Measurements from ENCODE around the gene SPRYD4. TPM values are rescaled to one million over a fixed set of nuclear protein-coding genes. Genes with fewer than 3 reads are reported as not detected.
A peak's percentile ranks its signal among the peaks of the same experiment; 100 is the strongest.
"Not testable (repeated sequence)": the region's sequence is repeated elsewhere in the genome, so short reads cannot be mapped to it uniquely, and the experiment has no call there.

The SPRYD4 gene
- 4.0 TPM for total RNA-seq

DNA sequence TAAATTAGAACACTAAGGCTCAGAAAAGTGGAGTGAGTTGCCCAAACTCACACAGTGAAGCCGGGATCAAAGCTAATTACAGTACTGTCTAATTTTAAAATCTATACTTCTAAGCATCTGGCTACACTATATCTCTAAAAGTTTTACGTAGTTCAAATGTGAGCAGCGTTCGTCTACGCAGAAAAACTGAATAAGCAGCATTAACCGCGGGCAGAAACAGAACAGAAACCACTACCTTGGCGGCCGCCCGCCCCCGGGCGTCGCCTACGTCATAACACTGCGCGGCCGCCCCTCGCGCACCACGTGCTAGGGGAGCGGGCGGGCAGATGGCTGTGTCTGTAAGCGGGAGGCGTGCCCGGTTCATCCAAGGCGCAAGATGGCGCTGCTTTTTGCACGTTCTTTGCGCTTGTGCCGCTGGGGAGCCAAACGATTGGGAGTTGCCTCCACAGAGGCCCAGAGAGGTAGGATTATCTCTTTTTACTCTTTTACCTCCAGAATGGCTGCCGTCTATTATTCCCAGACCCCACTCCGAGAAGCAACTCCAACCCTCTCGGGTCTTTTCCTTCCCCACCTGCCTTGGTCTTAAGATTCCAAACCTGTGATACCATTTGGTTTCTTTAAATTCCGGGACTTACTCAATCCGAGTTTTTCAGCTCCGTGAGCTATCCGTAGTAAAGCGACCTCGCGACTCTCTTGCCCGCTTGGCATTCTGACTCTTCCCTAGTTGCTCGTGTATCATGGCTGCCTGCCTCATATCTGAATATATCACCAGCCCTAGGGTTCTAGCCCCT, at the start of gene SPRYD4:
SPRYD4 (plus strand) TSS at position 363 of the 791 bp plus-strand sequence; CDS start at position 377, 14 bp downstream.
- peak; percentile 94 for DNase-seq (ENCODE audit: low spot score)

DNA sequence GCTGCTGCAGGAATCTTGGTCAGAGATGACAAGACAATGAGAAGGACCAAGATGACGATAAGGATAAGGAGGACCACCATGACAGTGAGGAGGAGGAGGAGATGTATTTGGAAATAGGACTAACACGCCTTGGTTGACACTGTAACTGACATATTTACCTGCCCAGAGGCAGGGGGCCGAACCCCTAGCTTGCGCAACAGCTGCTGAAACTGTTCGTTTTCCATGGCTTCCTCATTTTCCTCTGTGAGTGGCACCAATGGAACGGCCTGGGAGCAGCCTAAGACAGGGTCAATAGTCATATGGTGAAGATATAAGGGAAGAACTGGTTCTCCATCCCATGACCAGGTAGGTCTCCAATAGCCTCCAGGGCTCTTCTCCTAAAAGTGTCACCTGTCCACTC, 48.0 kb upstream of the SPRYD4 start:
- DNase-seq (ENCODE audit: low spot score): no peak

- DNase-seq (ENCODE audit: low spot score): no peak
Observed at GRCh38 chr12:56425193-56425592, 43.2 kb upstream of the SPRYD4 start.

GRCh38 chr12:56425940-56426438, 42.4 kb upstream of the SPRYD4 start:
- DNase-seq (ENCODE audit: low spot score): no peak

DNA sequence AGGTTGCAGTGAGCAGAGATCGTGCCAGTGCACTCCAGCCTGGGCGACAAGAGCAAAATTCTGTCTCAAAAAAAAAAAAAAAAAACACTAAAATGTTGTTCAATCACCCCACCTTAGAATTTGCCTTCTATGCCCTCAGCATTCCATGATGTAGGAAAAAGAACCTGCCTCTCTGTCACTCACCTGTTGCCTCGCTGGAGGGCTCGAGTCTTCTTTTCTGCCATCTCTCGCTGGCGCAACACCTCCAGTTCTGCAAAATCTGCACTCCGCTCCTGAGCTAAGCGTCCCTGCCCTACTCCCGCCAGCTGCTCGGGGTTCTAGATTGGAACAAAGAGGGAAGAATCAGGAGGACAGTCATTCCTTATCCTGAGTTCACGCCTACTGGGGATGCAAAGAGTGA, 37.1 kb upstream of the SPRYD4 start:
- DNase-seq (ENCODE audit: low spot score): no peak

- DNase-seq (ENCODE audit: low spot score): no peak
Observed at GRCh38 chr12:56431850-56432249, 36.5 kb upstream of the SPRYD4 start.

- DNase-seq (ENCODE audit: low spot score): no peak
Observed at GRCh38 chr12:56434828-56435227, 33.5 kb upstream of the SPRYD4 start.

DNA sequence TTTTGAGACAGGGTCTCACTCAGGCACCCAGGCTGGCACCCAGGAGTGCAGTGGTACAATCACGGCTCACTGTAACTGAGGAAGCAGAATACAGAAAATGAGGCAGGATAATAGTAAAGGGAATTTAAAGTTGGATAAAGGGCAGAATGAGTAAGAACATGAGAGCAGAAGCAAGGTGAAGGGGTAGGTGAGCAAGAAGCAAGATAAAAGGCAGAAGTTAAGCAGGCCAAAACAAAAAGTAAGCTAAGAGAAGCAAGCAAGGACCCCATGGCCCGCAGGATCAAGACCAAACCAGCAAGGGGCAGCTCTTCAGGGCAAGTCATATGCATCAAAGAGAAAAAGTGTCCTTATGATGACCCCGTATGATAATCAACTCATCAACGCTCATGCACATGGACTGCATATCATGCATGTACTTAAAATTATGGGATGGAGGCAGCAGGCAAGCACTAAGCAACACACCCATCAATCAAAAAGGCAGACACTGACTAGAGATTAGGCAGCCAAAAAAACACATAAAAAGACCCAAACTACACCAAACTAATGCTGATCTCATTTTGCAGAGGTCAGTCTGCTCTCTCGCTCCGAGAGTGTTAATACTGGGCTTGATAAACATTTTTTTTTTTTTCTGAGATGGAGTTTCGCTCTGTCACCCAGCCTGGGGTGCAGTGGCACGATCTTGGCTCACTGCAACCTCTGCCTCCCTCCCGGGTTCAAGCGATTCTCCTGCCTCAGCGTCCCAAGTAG, 30.8 kb upstream of the SPRYD4 start:
- no peak for DNase-seq (ENCODE audit: low spot score)

- not testable (repeated sequence) for DNase-seq (ENCODE audit: low spot score)
Observed at GRCh38 chr12:56443208-56443607, 25.2 kb upstream of the SPRYD4 start.

GRCh38 chr12:56448860-56449621, 19.3 kb upstream of the SPRYD4 start, which contains the start of gene TIMELESS:
Gene TIMELESS, minus strand, starts transcription at chr12:56449426. Its CDS starts 15,256 bp downstream, at chr12:56434170.
- peak; percentile 88 for DNase-seq (ENCODE audit: low spot score)

GRCh38 chr12:56449622-56449984, 18.8 kb upstream of the SPRYD4 start:
- no peak for DNase-seq (ENCODE audit: low spot score)

DNA sequence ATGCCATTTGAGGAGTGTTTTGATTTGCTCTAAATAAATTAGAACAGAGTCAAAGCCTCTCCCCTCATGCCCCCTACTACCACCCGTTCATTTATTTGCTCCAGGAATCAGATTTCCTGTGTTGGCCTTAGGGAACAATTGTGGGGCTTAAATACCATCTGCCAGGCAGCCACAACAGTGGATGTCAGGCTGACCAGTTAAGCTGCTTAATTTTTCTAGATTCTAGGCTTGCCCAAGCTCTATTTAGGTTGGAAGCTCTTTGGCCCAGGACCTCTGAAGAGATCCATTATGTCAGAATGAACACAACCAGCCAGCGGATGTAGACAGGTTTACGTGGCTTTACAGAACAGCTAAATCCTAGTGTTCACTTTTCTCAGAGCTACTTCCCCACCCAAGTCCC, 18.1 kb upstream of the SPRYD4 start:
- no peak for DNase-seq (ENCODE audit: low spot score)

DNA sequence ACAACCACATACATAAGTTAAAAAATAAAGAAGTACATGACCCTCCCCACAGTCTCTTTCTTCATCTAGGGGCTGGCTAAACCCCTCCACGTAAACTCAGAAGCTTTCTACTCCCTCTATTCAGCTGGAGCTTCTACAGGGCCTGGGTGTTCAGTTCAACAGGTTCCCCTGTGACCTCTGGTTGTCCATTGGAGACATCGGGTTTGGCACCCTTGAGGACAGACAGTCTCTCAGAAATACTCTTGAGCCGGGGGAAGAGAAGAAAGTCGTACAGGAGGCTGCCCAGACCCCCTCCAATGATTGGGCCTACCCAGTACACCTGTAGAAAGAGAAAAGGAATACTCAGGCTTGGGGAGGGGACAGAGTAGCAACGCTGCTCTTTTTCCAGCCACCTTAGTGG, 17.2 kb upstream of the SPRYD4 start:
- DNase-seq (ENCODE audit: low spot score): no peak

DNA sequence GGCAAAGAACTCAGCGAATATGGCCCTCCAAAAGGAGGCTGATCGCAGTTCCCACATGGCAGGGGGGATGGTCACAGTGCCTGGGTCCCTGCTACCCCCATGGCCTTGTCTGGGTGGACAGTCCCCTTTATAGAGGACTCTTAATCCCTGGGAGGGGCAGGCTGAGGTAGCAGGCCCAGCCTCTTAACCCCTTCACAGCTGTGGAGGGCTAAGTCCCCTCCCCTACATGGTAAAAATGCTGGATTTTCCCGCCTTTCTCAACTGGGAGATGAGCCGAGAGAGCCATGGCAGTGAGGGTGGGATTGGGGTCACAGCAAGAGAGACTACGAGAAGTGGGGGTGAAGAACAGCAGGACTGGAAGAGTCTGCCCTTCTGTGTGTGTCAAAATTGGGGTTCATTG, 13.8 kb upstream of the SPRYD4 start, which contains the start of gene MIP:
MIP (minus strand) TSS at position 101 of the 400 bp plus-strand sequence; CDS start at position 57, 44 bp downstream.
- DNase-seq (ENCODE audit: low spot score): no peak

- DNase-seq (ENCODE audit: low spot score): no peak
Observed at GRCh38 chr12:56457817-56458216, 10.6 kb upstream of the SPRYD4 start.

GRCh38 chr12:56461235-56462159, 6.9 kb upstream of the SPRYD4 start:
- no peak for DNase-seq (ENCODE audit: low spot score)

GRCh38 chr12:56462565-56462964, 5.8 kb upstream of the SPRYD4 start:
- DNase-seq (ENCODE audit: low spot score): no peak

- no peak for DNase-seq (ENCODE audit: low spot score)
Observed at GRCh38 chr12:56469007-56469930, 891 bp downstream of the SPRYD4 start.

- no peak for DNase-seq (ENCODE audit: low spot score)
Observed at GRCh38 chr12:56474389-56474788, 6.0 kb downstream of the SPRYD4 start.

GRCh38 chr12:56476143-56476542, 7.8 kb downstream of the SPRYD4 start:
- no peak for DNase-seq (ENCODE audit: low spot score)
